Heart right ventricle (tissue), 16 donors: ENCODE results near the gene VPS51. TPM values are rescaled to one million over a fixed set of nuclear protein-coding genes. Genes with fewer than 3 reads are reported as not detected.
A peak's percentile ranks its signal among the peaks of the same experiment; 100 is the strongest.
"Not testable (repeated sequence)": the region's sequence is repeated elsewhere in the genome, so short reads cannot be mapped to it uniquely, and the experiment has no call there.

ENCODE experiments used
- ATAC-seq, 8 donors: fragments of 200-7000 bp; cut with Tn5 transposase; one replicate each; pipeline ENCODE4 v1.9.1; 2020; ENCODE audit warnings: mild to moderate bottlenecking in 8 of 8, moderate library complexity in 8 of 8, moderate number of reproducible peaks in 1 of 8
- DNase-seq, 2 donors: peaks; one replicate each; pipeline ENCODE4 v3.0.0-alpha.2; 2020
- H3K27ac ChIP-seq, 10 donors: fragments of 200-600 bp; sonication (generic) in 2 of 10; one replicate each; pipeline versions ENCODE4 v1.5.0 to v1.8.0; 2020 to 2022; ENCODE audit warnings: mild to moderate bottlenecking in 3 of 10
- H3K27me3 ChIP-seq, 7 donors: fragments of 200-600 bp; one replicate each; pipeline ENCODE4 v1.8.0; 2021 to 2022; ENCODE audit warnings: mild to moderate bottlenecking in 2 of 7
- H3K36me3 ChIP-seq, 9 donors: fragments of 200-600 bp; sonication (generic) in 1 of 9; one replicate each; pipeline versions ENCODE4 v1.5.0 to v1.8.0; 2020 to 2022; ENCODE audit warnings: mild to moderate bottlenecking in 2 of 9
- H3K4me1 ChIP-seq, 9 donors: fragments of 200-600 bp; sonication (generic) in 1 of 9; one replicate each; pipeline versions ENCODE4 v1.5.0 to v1.8.0; 2020 to 2022; ENCODE audit warnings: mild to moderate bottlenecking in 4 of 9
- H3K4me3 ChIP-seq, 10 donors: fragments of 200-600 bp; sonication (generic) in 2 of 10; one replicate each; pipeline versions ENCODE4 v1.5.0 to v1.8.0; 2020 to 2022; ENCODE audit warnings: mild to moderate bottlenecking in 7 of 10, moderate library complexity in 2 of 10
- H3K9me3 ChIP-seq, 11 donors: fragments of 200-600 bp in 10 of 11; sonication (generic) in 2 of 11; one replicate each; pipeline versions ENCODE4 v1.5.0 to v1.8.0; 2013 to 2022; ENCODE audit warnings: mild to moderate bottlenecking in 2 of 11, control low read depth in 1 of 11, moderate library complexity in 1 of 11
- CTCF ChIP-seq, 9 donors: fragments of 200-600 bp; sonication (generic) in 2 of 9; IDR thresholded peaks; one replicate each; pipeline versions ENCODE4 v1.5.0 to v1.8.0; 2021 to 2022; ENCODE audit warnings: antibody characterized with exemption in 9 of 9, mild to moderate bottlenecking in 5 of 9, moderate library complexity in 1 of 9
- WGBS, 2 donors: extraction: QIAGEN DNeasy Blood & Tissue Kit; methylation state at CpG; one replicate each; pipeline ENCODE4 v1.1.7; 2013; ENCODE audit warnings: inconsistent platforms in 1 of 2; 5-methylcytosine and 5-hydroxymethylcytosine counted together
- intact Hi-C, 10 donors: fragments of 100-400 bp; cut with DNase I; formaldehyde crosslinking; loops; one replicate each; pipeline versions ENCODE4 v1.11.1 to v1.14.2; 2022
- polyA plus RNA-seq, 2 donors: library from polyadenylated mRNA; stranded (reverse); fragments of 200-250 nt; gene quantifications; one replicate each; pipeline ENCODE4 v1.2.3, GENCODE V29; 2013
- total RNA-seq, 10 donors: library from RNA; stranded (reverse); fragmentation: NEBNext Ultra II Directional in 3 of 10; extraction: Animal tissue kit (Norgen Biotek cat#: 25700) in 3 of 10; gene quantifications; one replicate each; pipeline versions ENCODE4 v1.2.1 to v1.2.4, GENCODE V29; 2021 to 2023
- donor health status: Arrhythmogenic right ventricular cardiomyopathy.
- donor health status: ischemic (EF 13 %, LVEDD 7.1; RV severe dilation, severe dysfunction).
- donor health status: healthy with polysubstance abuse.
- donor health status: DM: no; HTN: yes; CAD: no.
- donor health status: DM: no; HTN: no; CAD: no.
- donor health status: ischemic (EF 25% LVEDD 6.9; RV normal size, moderate dysfunction).
- donor health status: ischemic (EF 25% LVEDD 5.7; RV mildly dilated, moderate dysfunction).
- donor health status: healthy.
- donor health status: DM: yes; HTN: yes; CAD: no.
- donor health status: Ischemic cardiomyopathy.
- donor health status: ischemic (EF 35%, LVEDD 5.7; RV mildly dilated, moderate dysfunction).
- donor health status: nonischemic (EF 11% LVEDD 7.7; RV severe dilation, severe dysfunction).
- donor health status: DM: yes; HTN: yes; CAD: no.
- donor health status: PGD.
- donor health status: ischemic (EF 29% LVEDD 5.4; RV normal size, mild dysfunction).
- donor health status: nonischemic (EF 23%, LVEDD 6.1; RV moderate dilation, normal function).

VPS51 gene
- total and polyA plus RNA-seq, 12 donors, result 79.2 to 123 (median 100) TPM

GRCh38 chr11:65147352-65148075 is 51.5 kb downstream of the VPS51 start:
- ATAC-seq, result no peak
- Histone ChIP-seq H3K27ac (no peak overlapping the region), H3K27me3 (no peaks in the 10 kb centered on the region), H3K9me3 (peaks cover 0 to 7% (median 0%) of the 10 kb centered on the region in 11 donors), H3K4me3 (no peak overlapping the region), H3K4me1 (peaks cover 0 to 27% (median 11%) of the 10 kb centered on the region in 9 donors), H3K36me3 (no peaks in the 10 kb centered on the region)
- 66 to 78% methylated on average over 2 of the region's 2 CpGs for WGBS, 2 donors
- DNase-seq, result no peak
- TF ChIP-seq CTCF (IDR thresholded peaks at IDR 0.05), result no peak
- intact Hi-C loops, result loop anchor here in 1 of 10 donors (5.0 kb wide), 1 partner anchor 35 kb away; the partner anchor contains the start of gene CAPN1

GRCh38 chr11:65148657-65149056 is 52.6 kb downstream of the VPS51 start:
- ATAC-seq (no peak), DNase-seq (no peak)
- intact Hi-C loops, result loop anchor here in 1 of 10 donors (5.0 kb wide), 1 partner anchor 34 kb away; the partner anchor contains the start of gene CAPN1
- H3K36me3 ChIP-seq, result no peaks in the 10 kb centered on the region
- TF ChIP-seq CTCF (IDR thresholded peaks at IDR 0.05), result no peak
- no peak overlapping the region for H3K4me3 ChIP-seq
- H3K27me3 ChIP-seq, result no peaks in the 10 kb centered on the region
- peaks cover 0 to 32% (median 11%) of the 10 kb centered on the region in 9 donors for H3K4me1 ChIP-seq
- H3K9me3 ChIP-seq, result peaks cover 0 to 7% (median 0%) of the 10 kb centered on the region in 11 donors
- WGBS, 2 donors, result 87 to 88% methylated on average over 5 of the region's 5 CpGs
- no peak overlapping the region for H3K27ac ChIP-seq

GRCh38 chr11:65150131-65150508 is 54.1 kb downstream of the VPS51 start:
- WGBS, 2 donors, result 84 to 88% methylated on average over 10 of the region's 10 CpGs

GRCh38 chr11:65150509-65151299 is 54.7 kb downstream of the VPS51 start:
- DNase-seq, result peak; percentile 75 to 81
- peak; percentile 81 to 98 (median 94) for ATAC-seq
- Histone ChIP-seq H3K4me3 (no peak overlapping the region), H3K27me3 (no peaks in the 10 kb centered on the region), H3K36me3 (no peaks in the 10 kb centered on the region), H3K27ac (peak overlapping the region; percentile 46 to 82 (median 71)), H3K9me3 (peaks cover 0 to 7% (median 0%) of the 10 kb centered on the region in 11 donors), H3K4me1 (peaks cover 0 to 32% (median 11%) of the 10 kb centered on the region in 9 donors)
- no peak for TF ChIP-seq CTCF (IDR thresholded peaks at IDR 0.05)
- WGBS, 2 donors, result 26 to 29% methylated on average over 12 of the region's 12 CpGs
- intact Hi-C loops, result no loop called here

More at GRCh38 chr11:65150131-65150508, 54.1 kb downstream of the VPS51 start:
- peak in 1 of 8 donors; percentile 15 for ATAC-seq
- H3K4me3 ChIP-seq, intact Hi-C loops, DNase-seq, H3K9me3 ChIP-seq, H3K36me3 ChIP-seq, H3K27me3 ChIP-seq: not testable (repeated sequence)
- Histone ChIP-seq H3K4me1 (peaks cover 0 to 32% (median 11%) of the 10 kb centered on the region in 9 donors), H3K27ac (peak overlapping the region; percentile 46 to 82 (median 71))
